K562 (cell line): ENCODE measurements around the gene ADGRB2. TPM values are rescaled to one million over a fixed set of nuclear protein-coding genes. Genes with fewer than 3 reads are reported as not detected.

Source experiments
- ATAC-seq: fragments of 200-7000 bp; cut with Tn5 transposase; 3 replicates; pipeline ENCODE4 v1.9.1; 2020; ENCODE audit warnings: moderate library complexity
- BruUV-seq: library from RNA; stranded (reverse); fragments of 400-500 nt; replicated peaks from 2 replicates; lab custom pipeline; 2021; lab: Mats Ljungman, UMichigan
- CTCF ChIA-PET: fragments of 300-600 bp; formaldehyde crosslinking; extraction: SDS; loops from one replicate; lab custom pipeline; 2021; ENCODE audit warnings: low intra/inter-chr PET ratio; lab: Yijun Ruan, JAX
- POLR2A ChIA-PET: fragments of 300-600, 350-650 bp; sonication (Branson Sonifier 250); formaldehyde crosslinking; extraction: SDS; loops from one replicate; lab custom pipeline; 2021; ENCODE audit warnings: antibody characterized with exemption, inconsistent platforms; lab: Yijun Ruan, JAX
- DNase-seq, 4 experiments: peaks; one replicate each; pipeline versions ENCODE4 v3.0.0 to v3.0.0-alpha.2; 2011 to 2018; ENCODE audit warnings: low spot score in 3 of 4, mixed read lengths in 3 of 4; ENCODE audit errors: extremely low read depth in 1 of 4
- FAIRE-seq: peaks from 2 replicates; lab custom pipeline; 2011; peaks lifted over from hg19 to GRCh38; lab: Jason Lieb, UNC
- H2AFZ ChIP-seq: 2 replicates; pipeline ENCODE4 v1.6.0; 2011; ENCODE audit warnings: low read depth, low read length, control low read depth, inconsistent platforms
- H3K27ac ChIP-seq: fragments of 200-600 bp; 3 replicates; pipeline ENCODE4 v1.8.0; 2011; ENCODE audit warnings: low read depth, mild to moderate bottlenecking, control low read depth, inconsistent platforms, low read length, moderate library complexity, mixed read lengths; ENCODE audit errors: extremely low read depth
- H3K27me3 ChIP-seq, 2 experiments: fragments of 300-600 bp in 1 of 2; 2 replicates in 1 of 2; 3 replicates in 1 of 2; pipeline versions ENCODE4 v1.6.0 to v1.8.0; 2011; ENCODE audit warnings: inconsistent platforms in 2 of 2, low read length in 2 of 2, mild to moderate bottlenecking in 1 of 2, mixed read lengths in 1 of 2, moderate library complexity in 1 of 2; ENCODE audit not compliant: control insufficient read depth in 2 of 2, insufficient read depth in 2 of 2
- H3K36me3 ChIP-seq: fragments of 300-600 bp; 3 replicates; pipeline ENCODE4 v1.8.0; 2011; ENCODE audit warnings: mild to moderate bottlenecking, low read length, inconsistent platforms; ENCODE audit not compliant: control insufficient read depth, insufficient read depth
- H3K4me1 ChIP-seq, 2 experiments: fragments of 200-600 bp in 1 of 2; replicated peaks in 1 of 2; 2 replicates in 1 of 2; 3 replicates in 1 of 2; pipeline versions ENCODE4 v1.5.1 to v1.8.0; 2011; ENCODE audit warnings: inconsistent platforms in 2 of 2, low read length in 2 of 2, mild to moderate bottlenecking in 1 of 2, mixed read lengths in 1 of 2, moderate library complexity in 1 of 2; ENCODE audit not compliant: control insufficient read depth in 2 of 2, insufficient read depth in 2 of 2
- H3K4me2 ChIP-seq: 2 replicates; pipeline ENCODE4 v1.6.1; 2011; ENCODE audit warnings: low read length, control low read depth, inconsistent platforms, mixed read lengths; ENCODE audit not compliant: insufficient read depth
- H3K4me3 ChIP-seq: fragments of 200-600 bp; sonication (generic), shearing (Covaris generic); 2 replicates; pipeline ENCODE4 v1.5.1; 2016; ENCODE audit warnings: control low read depth, inconsistent platforms
- H3K79me2 ChIP-seq: fragments of 200-600 bp; 3 replicates; pipeline ENCODE4 v1.8.0; 2011; ENCODE audit warnings: low read length, inconsistent platforms; ENCODE audit not compliant: control insufficient read depth, insufficient read depth
- H3K9ac ChIP-seq, 2 experiments: 2 replicates each; pipeline versions ENCODE4 v1.6.0 to v1.6.1; 2011; ENCODE audit warnings: low read depth in 2 of 2, low read length in 2 of 2, control low read depth in 1 of 2, inconsistent platforms in 1 of 2, mild to moderate bottlenecking in 1 of 2, mixed read lengths in 1 of 2; ENCODE audit not compliant: insufficient read depth in 1 of 2
- H3K9me1 ChIP-seq: one replicate; pipeline ENCODE4 v1.6.0; 2011; ENCODE audit warnings: inconsistent platforms, mild to moderate bottlenecking, low read length, moderate library complexity; ENCODE audit not compliant: control insufficient read depth, insufficient read depth
- H3K9me3 ChIP-seq: replicated peaks from 2 replicates; pipeline ENCODE4 v1.5.1; 2011; ENCODE audit warnings: low read depth, low read length, inconsistent platforms; ENCODE audit not compliant: control insufficient read depth, insufficient read depth
- H4K20me1 ChIP-seq: replicated peaks from 2 replicates; pipeline ENCODE4 v1.6.1; 2011; ENCODE audit warnings: low read length, inconsistent platforms, mixed read lengths; ENCODE audit not compliant: control insufficient read depth, insufficient read depth
- FOXP1 ChIP-seq: sonication (generic); formaldehyde crosslinking; IDR thresholded peaks from 2 replicates; pipeline ENCODE4 v1.8.0; 2022; ENCODE audit warnings: mild to moderate bottlenecking, missing genetic modification reagents
- RREB1 ChIP-seq: fragments of 250-450 bp; sonication (Bioruptor Pico); IDR thresholded peaks from 2 replicates; pipeline ENCODE4 v1.4.0; 2020
- SIX5 ChIP-seq, 2 experiments: IDR thresholded peaks; 2 replicates each; pipeline ENCODE4 v1.6.1; 2011; ENCODE audit warnings: low read length in 2 of 2, borderline replicate concordance in 1 of 2, low read depth in 1 of 2, mild to moderate bottlenecking in 1 of 2, moderate library complexity in 1 of 2; ENCODE audit not compliant: insufficient read depth in 1 of 2
- ZNF384 ChIP-seq: IDR thresholded peaks from 2 replicates; pipeline ENCODE4 v1.6.1; 2012; ENCODE audit warnings: low read depth, low read length, improper control_type of control experiment
- ZNF561 ChIP-seq: fragments of 450-650 bp; formaldehyde crosslinking; conservative IDR thresholded peaks from 2 replicates; pipeline ENCODE4 v1.4.0; 2020; ENCODE audit warnings: mild to moderate bottlenecking, moderate library complexity
- ZNF589 ChIP-seq: fragments of 200-800 bp; sonication (Bioruptor generic); IDR thresholded peaks from 2 replicates; pipeline ENCODE4 v1.6.1; 2016; ENCODE audit warnings: low read depth, missing genetic modification characterization, missing compliant biosample characterization
- WGBS: fragments of 100-300 bp; shearing (Covaris generic); methylation state at CpG from one replicate; pipeline ENCODE4 v1.1.6; 2016; ENCODE audit warnings: low coverage, mixed read lengths; ENCODE audit not compliant: insufficient coverage; ENCODE audit errors: missing lambda C conversion rate; 5-methylcytosine and 5-hydroxymethylcytosine counted together
- in situ Hi-C: fragments of 300-500 bp; cut with MboI; formaldehyde crosslinking; loops from 4 replicates; pipeline ENCODE4 v1.15.0; 2018; ENCODE audit warnings: inconsistent platforms, mixed read lengths
- intact Hi-C: fragments of 100-400 bp; cut with micrococcal nuclease; formaldehyde crosslinking; loops from 2 replicates; pipeline ENCODE4 v1.14.2; 2022
- polyA plus RNA-seq, 8 experiments: library from polyadenylated mRNA; depleted of rRNA in 4 of 8; stranded (reverse) in 5 of 8; unstranded in 3 of 8; fragments of >200 nt; fragmentation: Nextera tagmentation in 2 of 8; fragmentation: Illumina TruSeq in 1 of 8; extraction: Ambion mirVana in 2 of 8; extraction: Trizol in 1 of 8; gene quantifications; 2 replicates each; pipeline versions ENCODE4 v1.2.1 to v1.2.3, GENCODE V29; 2011 to 2014; ENCODE audit warnings: inconsistent platforms in 1 of 8, missing spikeins in 1 of 8
- total RNA-seq, 7 experiments: library from RNA; depleted of rRNA in 6 of 7; stranded (reverse); fragments of >200 nt in 6 of 7; fragmentation: Illumina TruSeq in 2 of 7; extraction: Trizol in 2 of 7; gene quantifications; 2 replicates each; pipeline versions ENCODE4 v1.2.1 to v1.2.3, GENCODE V29; 2011 to 2021; ENCODE audit warnings: low replicate concordance in 1 of 7
- TF ChIP-seq, protein P1 (sequence below), 2 experiments: fragments of 450-650 bp in 1 of 2; sonication (generic) in 1 of 2; formaldehyde crosslinking in 1 of 2; IDR thresholded peaks; 2 replicates each; pipeline versions ENCODE4 v1.7.1 to v1.9.0; 2016 to 2022; ENCODE audit warnings: inconsistent platforms in 1 of 2, mild to moderate bottlenecking in 1 of 2, missing genetic modification reagents in 1 of 2

Gene ADGRB2
- total and polyA plus RNA-seq, 9 of the 15 experiments (the other 6 are each of a cell fraction or from before 2014, with no cell fraction given), result 0.04 to 0.23 (median 0.20) TPM; not detected in 2

DNA sequence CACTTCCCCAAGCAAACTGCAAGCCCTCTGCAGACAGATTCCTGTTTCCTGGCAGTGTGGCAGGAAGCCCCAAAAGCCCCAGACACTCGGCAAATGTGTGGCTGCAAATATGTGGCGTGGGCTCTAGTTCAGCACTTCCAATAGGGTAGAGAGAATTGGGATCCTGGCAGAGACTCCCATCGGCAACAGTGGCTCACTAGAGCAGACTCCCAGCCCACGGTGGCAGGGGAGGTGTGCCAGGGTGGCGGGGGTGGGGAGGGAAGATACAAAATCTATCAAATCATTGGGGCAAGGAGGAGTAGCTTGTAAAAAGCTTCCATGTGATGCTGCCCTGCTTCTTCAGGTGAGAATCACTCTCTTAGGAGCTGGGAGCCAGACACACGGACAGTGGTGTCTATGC lies 86.2 kb downstream of the ADGRB2 start:
- peaks cover 62 to 95% of the 10 kb centered on the region in 2 experiments for H3K27me3 ChIP-seq
- intact Hi-C loops, result no loop called here
- no peak overlapping the region for H3K9ac ChIP-seq
- H4K20me1 ChIP-seq, result peaks cover 14% of the 10 kb centered on the region
- no peaks in the 10 kb centered on the region for H3K9me3 ChIP-seq
- H2AFZ ChIP-seq, result no peak overlapping the region
- H3K4me3 ChIP-seq, result no peak overlapping the region
- WGBS, result under 1% methylated on average over 6 of the region's 6 CpGs
- no peak overlapping the region for H3K4me2 ChIP-seq
- BruUV-seq, result no TSS peak
- H3K9me1 ChIP-seq, result no peaks in the 10 kb centered on the region
- H3K79me2 ChIP-seq, result no peaks in the 10 kb centered on the region
- ATAC-seq, result no peak
- no peaks in the 10 kb centered on the region for H3K36me3 ChIP-seq
- FAIRE-seq, result no peak
- CTCF ChIA-PET, result no interaction called here
- in situ Hi-C loops, result no loop called here
- no peak for DNase-seq
- peaks cover 0 to 4% of the 10 kb centered on the region in 2 experiments; a peak in 1 of 5 replicates for H3K4me1 ChIP-seq
- POLR2A ChIA-PET, result interaction anchor here (0.6 to 1.1 kb wide), 3 partner anchors 10 to 385 kb away, joined by 3 read pairs; no protein-coding TSS in a partner anchor
- no peak overlapping the region for H3K27ac ChIP-seq
- no peak for TF ChIP-seq ZNF589 (CRISPR knock-in tag)
- TF ChIP-seq ZNF561 (CRISPR knock-in tag), result no peak
- TF ChIP-seq ZNF384, result no peak
- TF ChIP-seq, protein P1, sequence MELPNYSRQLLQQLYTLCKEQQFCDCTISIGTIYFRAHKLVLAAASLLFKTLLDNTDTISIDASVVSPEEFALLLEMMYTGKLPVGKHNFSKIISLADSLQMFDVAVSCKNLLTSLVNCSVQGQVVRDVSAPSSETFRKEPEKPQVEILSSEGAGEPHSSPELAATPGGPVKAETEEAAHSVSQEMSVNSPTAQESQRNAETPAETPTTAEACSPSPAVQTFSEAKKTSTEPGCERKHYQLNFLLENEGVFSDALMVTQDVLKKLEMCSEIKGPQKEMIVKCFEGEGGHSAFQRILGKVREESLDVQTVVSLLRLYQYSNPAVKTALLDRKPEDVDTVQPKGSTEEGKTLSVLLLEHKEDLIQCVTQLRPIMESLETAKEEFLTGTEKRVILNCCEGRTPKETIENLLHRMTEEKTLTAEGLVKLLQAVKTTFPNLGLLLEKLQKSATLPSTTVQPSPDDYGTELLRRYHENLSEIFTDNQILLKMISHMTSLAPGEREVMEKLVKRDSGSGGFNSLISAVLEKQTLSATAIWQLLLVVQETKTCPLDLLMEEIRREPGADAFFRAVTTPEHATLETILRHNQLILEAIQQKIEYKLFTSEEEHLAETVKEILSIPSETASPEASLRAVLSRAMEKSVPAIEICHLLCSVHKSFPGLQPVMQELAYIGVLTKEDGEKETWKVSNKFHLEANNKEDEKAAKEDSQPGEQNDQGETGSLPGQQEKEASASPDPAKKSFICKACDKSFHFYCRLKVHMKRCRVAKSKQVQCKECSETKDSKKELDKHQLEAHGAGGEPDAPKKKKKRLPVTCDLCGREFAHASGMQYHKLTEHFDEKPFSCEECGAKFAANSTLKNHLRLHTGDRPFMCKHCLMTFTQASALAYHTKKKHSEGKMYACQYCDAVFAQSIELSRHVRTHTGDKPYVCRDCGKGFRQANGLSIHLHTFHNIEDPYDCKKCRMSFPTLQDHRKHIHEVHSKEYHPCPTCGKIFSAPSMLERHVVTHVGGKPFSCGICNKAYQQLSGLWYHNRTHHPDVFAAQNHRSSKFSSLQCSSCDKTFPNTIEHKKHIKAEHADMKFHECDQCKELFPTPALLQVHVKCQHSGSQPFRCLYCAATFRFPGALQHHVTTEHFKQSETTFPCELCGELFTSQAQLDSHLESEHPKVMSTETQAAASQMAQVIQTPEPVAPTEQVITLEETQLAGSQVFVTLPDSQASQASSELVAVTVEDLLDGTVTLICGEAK (IDR thresholded peaks at IDR 0.05), result no peak
- TF ChIP-seq, protein P1 (CRISPR knock-in tag; IDR thresholded peaks at IDR 0.05), result no peak
- no peak for TF ChIP-seq SIX5 (IDR thresholded peaks at IDR 0.05; ENCODE audit: borderline replicate concordance in 1 of 2, insufficient read depth in 1 of 2, low read depth in 1 of 2, low read length in 2 of 2)
- no peak for TF ChIP-seq FOXP1 (CRISPR knock-in tag)
- no peak for TF ChIP-seq RREB1 (CRISPR knock-in tag)
